Duodenal mucosa (tissue), 2 donors: ENCODE results near the gene C5AR2.

Experiments used
- H3K27ac ChIP-seq: one replicate; pipeline ENCODE4 v1.7.0; 2013; ENCODE audit warnings: low read depth, low read length
- H3K27me3 ChIP-seq, 2 donors: one replicate each; pipeline ENCODE4 v1.7.0; 2013; ENCODE audit warnings: low read length in 2 of 2, control low read depth in 1 of 2; ENCODE audit not compliant: insufficient read depth in 2 of 2, control insufficient read depth in 1 of 2
- H3K36me3 ChIP-seq, 2 donors: one replicate each; pipeline ENCODE4 v1.7.0; 2013; ENCODE audit warnings: low read length in 2 of 2, control low read depth in 1 of 2; ENCODE audit not compliant: insufficient read depth in 2 of 2, control insufficient read depth in 1 of 2
- H3K4me1 ChIP-seq, 2 donors: one replicate each; pipeline ENCODE4 v1.7.0; 2013; ENCODE audit warnings: low read length in 2 of 2, control low read depth in 1 of 2; ENCODE audit not compliant: insufficient read depth in 2 of 2, control insufficient read depth in 1 of 2
- H3K4me3 ChIP-seq, 2 donors: one replicate each; pipeline ENCODE4 v1.7.0; 2013; ENCODE audit warnings: low read length in 2 of 2, low read depth in 1 of 2
- H3K9ac ChIP-seq, 2 donors: one replicate each; pipeline ENCODE4 v1.7.0; 2013; ENCODE audit warnings: low read length in 2 of 2, low read depth in 1 of 2
- H3K9me3 ChIP-seq, 2 donors: one replicate each; pipeline ENCODE4 v1.7.0; 2013; ENCODE audit warnings: low read length in 2 of 2, control low read depth in 1 of 2; ENCODE audit not compliant: control insufficient read depth in 1 of 2

The C5AR2 gene

GRCh38 chr19:47374876-47375693 lies 43.1 kb downstream of the C5AR2 start:
- H3K9me3 ChIP-seq = no peaks in the 10 kb centered on the region
- H3K27ac ChIP-seq = no peak overlapping the region
- H3K4me3 ChIP-seq = no peak overlapping the region
- H3K4me1 ChIP-seq = no peaks in the 10 kb centered on the region
- no peaks in the 10 kb centered on the region for H3K27me3 ChIP-seq
- no peak overlapping the region for H3K9ac ChIP-seq
- peaks cover 35 to 91% of the 10 kb centered on the region in 2 donors for H3K36me3 ChIP-seq

DNA sequence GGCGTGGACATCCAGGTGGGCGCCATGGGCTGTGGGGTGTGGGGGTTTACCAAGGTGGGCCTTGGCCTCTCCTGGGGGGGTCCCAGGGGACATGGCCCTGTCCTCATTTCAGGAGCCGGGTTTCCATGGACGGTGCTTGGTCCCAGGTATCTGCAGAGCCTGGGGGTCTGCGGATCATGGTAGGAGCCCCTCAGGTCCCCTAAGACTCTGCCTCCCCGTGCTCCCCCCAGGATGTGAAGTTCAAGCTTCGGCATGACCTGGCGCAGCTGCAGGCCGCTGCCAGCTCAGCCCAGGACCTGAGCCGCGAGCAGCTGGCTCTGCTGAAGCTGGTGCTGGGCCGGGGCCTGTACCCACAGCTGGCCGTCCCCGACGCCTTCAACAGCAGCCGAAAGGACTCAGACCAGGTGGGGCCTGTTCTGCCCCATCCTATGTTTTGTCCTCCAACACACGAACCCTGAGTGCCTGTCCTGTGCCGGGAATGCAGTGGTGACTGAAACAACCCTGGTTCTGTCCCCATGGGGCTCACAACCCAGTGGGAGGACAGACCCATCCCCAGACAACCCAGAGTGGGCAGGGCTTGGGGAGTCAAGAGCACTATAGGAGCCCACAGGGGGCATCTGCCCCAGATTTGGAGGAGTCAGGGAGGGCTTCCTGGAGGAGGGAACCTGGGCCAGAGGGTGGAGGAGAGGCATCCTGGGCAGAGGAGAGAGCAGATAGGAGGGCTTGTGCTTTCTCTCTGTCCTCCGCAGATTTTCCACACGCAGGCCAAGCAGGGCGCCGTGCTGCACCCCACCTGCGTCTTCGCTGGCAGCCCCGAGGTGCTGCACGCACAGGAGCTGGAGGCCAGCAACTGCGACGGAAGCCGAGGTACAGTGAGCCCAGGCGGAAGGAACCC lies 44.0 kb downstream of the C5AR2 start:
- no peak overlapping the region for H3K4me3 ChIP-seq
- no peak overlapping the region for H3K27ac ChIP-seq
- H3K4me1 ChIP-seq = no peaks in the 10 kb centered on the region
- no peaks in the 10 kb centered on the region for H3K27me3 ChIP-seq
- H3K36me3 ChIP-seq = peaks cover 40 to 92% of the 10 kb centered on the region in 2 donors
- H3K9me3 ChIP-seq = no peaks in the 10 kb centered on the region
- H3K9ac ChIP-seq = no peak overlapping the region

- no peaks in the 10 kb centered on the region for H3K9me3 ChIP-seq
- peaks cover 3 to 5% of the 10 kb centered on the region in 2 donors for H3K4me1 ChIP-seq
- H3K9ac ChIP-seq = no peak overlapping the region
- no peaks in the 10 kb centered on the region for H3K27me3 ChIP-seq
- no peak overlapping the region for H3K4me3 ChIP-seq
- peaks cover 47 to 93% of the 10 kb centered on the region in 2 donors for H3K36me3 ChIP-seq
- no peak overlapping the region for H3K27ac ChIP-seq
These were observed 44.7 kb downstream of the C5AR2 start for GRCh38 chr19:47376589-47377144.

- H3K9ac ChIP-seq = no peak overlapping the region
- H3K27ac ChIP-seq = no peak overlapping the region
- no peaks in the 10 kb centered on the region for H3K27me3 ChIP-seq
- H3K4me3 ChIP-seq = no peak overlapping the region
- no peaks in the 10 kb centered on the region for H3K9me3 ChIP-seq
- peaks cover 44 to 93% of the 10 kb centered on the region in 2 donors for H3K36me3 ChIP-seq
- peaks cover 5 to 7% of the 10 kb centered on the region in 2 donors for H3K4me1 ChIP-seq
These were observed 45.3 kb downstream of the C5AR2 start for GRCh38 chr19:47377208-47377701.

- no peak overlapping the region for H3K27ac ChIP-seq
- H3K9me3 ChIP-seq = no peaks in the 10 kb centered on the region
- peaks cover 41 to 89% of the 10 kb centered on the region in 2 donors for H3K36me3 ChIP-seq
- no peaks in the 10 kb centered on the region for H3K27me3 ChIP-seq
- H3K4me1 ChIP-seq = peaks cover 5 to 7% of the 10 kb centered on the region in 2 donors
- H3K4me3 ChIP-seq = no peak overlapping the region
- no peak overlapping the region for H3K9ac ChIP-seq
These were observed 45.8 kb downstream of the C5AR2 start for GRCh38 chr19:47377801-47378200.

- H3K4me1 ChIP-seq = peaks cover 5 to 7% of the 10 kb centered on the region in 2 donors
- no peak overlapping the region for H3K4me3 ChIP-seq
- no peaks in the 10 kb centered on the region for H3K27me3 ChIP-seq
- H3K9me3 ChIP-seq = no peaks in the 10 kb centered on the region
- H3K27ac ChIP-seq = no peak overlapping the region
- no peak overlapping the region for H3K9ac ChIP-seq
- peaks cover 37 to 84% of the 10 kb centered on the region in 2 donors for H3K36me3 ChIP-seq
These were observed 46.3 kb downstream of the C5AR2 start for GRCh38 chr19:47378246-47378645.

GRCh38 chr19:47379381-47379938 lies 47.5 kb downstream of the C5AR2 start:
- no peaks in the 10 kb centered on the region for H3K9me3 ChIP-seq
- H3K36me3 ChIP-seq = peaks cover 32 to 72% of the 10 kb centered on the region in 2 donors
- H3K4me1 ChIP-seq = peaks cover 5 to 7% of the 10 kb centered on the region in 2 donors
- H3K9ac ChIP-seq = no peak overlapping the region
- H3K27ac ChIP-seq = no peak overlapping the region
- no peaks in the 10 kb centered on the region for H3K27me3 ChIP-seq
- H3K4me3 ChIP-seq = no peak overlapping the region

DNA sequence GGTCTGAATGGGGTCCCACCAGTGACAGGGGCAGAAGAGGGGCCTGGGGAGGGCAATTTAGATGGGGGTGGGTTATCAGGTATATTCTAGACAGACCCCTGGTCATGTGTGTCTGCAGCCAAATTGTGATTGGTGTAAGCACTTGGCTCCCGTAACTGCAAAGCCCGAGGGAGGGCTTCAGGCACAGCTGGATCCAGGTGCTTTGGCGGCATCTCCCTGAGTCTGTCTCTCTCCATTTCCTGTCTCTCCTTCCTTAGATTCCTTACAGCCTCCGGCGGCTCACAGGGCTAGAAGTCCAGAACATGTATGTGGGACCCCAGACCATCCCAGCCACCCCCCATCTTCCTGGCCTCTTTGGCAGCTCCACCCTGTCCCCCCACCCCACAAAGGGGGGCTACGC lies 48.6 kb downstream of the C5AR2 start:
- no peak overlapping the region for H3K9ac ChIP-seq
- H3K4me3 ChIP-seq = no peak overlapping the region
- H3K9me3 ChIP-seq = no peaks in the 10 kb centered on the region
- H3K27me3 ChIP-seq = no peaks in the 10 kb centered on the region
- H3K36me3 ChIP-seq = peaks cover 32 to 62% of the 10 kb centered on the region in 2 donors
- no peak overlapping the region for H3K27ac ChIP-seq
- peaks cover 5 to 7% of the 10 kb centered on the region in 2 donors for H3K4me1 ChIP-seq

DNA sequence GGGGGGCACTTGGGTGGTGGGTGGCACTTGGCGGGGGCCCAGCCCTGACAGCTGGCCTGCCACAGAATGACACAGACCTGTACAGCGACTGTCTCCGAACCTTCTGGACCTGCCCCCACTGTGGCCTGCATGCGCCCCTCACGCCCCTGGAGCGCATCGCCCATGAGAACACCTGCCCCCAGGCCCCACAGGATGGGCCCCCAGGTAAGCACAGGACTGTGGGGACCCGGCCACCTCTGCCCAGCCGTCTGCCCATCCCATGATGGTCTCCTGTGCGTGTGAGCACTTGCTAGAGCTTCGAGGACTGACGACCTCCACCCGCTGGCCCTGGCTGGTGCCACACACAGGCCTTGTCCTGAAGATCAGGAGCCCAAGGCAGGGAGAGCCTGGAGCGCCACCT lies 49.1 kb downstream of the C5AR2 start:
- H3K9me3 ChIP-seq = no peaks in the 10 kb centered on the region
- H3K27me3 ChIP-seq = no peaks in the 10 kb centered on the region
- H3K9ac ChIP-seq = no peak overlapping the region
- H3K27ac ChIP-seq = no peak overlapping the region
- peaks cover 30 to 56% of the 10 kb centered on the region in 2 donors for H3K36me3 ChIP-seq
- peaks cover 5 to 7% of the 10 kb centered on the region in 2 donors for H3K4me1 ChIP-seq
- H3K4me3 ChIP-seq = no peak overlapping the region
